Measurements from ENCODE around the gene OGFOD1. TPM values are rescaled to one million over a fixed set of nuclear protein-coding genes. Genes with fewer than 3 reads are reported as not detected.

The OGFOD1 gene
- total RNA-seq, 1 donor from 2014 or later: 14.5 TPM

GRCh38 chr16:56491657-56492261 is 40.4 kb downstream of the OGFOD1 start:
- Histone ChIP-seq H3K27me3 (no peaks in the 10 kb centered on the region), H3K27ac (no peak overlapping the region), H3K4me3 (no peak overlapping the region), H3K4me1 (no peaks in the 10 kb centered on the region), H3K36me3 (peaks cover 0 to 5% of the 10 kb centered on the region in 2 donors), H3K9me3 (no peaks in the 10 kb centered on the region)
- no peak for DNase-seq (ENCODE audit: extremely low spot score in 2 of 2)
- intact Hi-C loops (cut with DNase I): no loop called here
- TF ChIP-seq POLR2A (IDR thresholded peaks at IDR 0.05): no peak
- TF ChIP-seq, protein P1, sequence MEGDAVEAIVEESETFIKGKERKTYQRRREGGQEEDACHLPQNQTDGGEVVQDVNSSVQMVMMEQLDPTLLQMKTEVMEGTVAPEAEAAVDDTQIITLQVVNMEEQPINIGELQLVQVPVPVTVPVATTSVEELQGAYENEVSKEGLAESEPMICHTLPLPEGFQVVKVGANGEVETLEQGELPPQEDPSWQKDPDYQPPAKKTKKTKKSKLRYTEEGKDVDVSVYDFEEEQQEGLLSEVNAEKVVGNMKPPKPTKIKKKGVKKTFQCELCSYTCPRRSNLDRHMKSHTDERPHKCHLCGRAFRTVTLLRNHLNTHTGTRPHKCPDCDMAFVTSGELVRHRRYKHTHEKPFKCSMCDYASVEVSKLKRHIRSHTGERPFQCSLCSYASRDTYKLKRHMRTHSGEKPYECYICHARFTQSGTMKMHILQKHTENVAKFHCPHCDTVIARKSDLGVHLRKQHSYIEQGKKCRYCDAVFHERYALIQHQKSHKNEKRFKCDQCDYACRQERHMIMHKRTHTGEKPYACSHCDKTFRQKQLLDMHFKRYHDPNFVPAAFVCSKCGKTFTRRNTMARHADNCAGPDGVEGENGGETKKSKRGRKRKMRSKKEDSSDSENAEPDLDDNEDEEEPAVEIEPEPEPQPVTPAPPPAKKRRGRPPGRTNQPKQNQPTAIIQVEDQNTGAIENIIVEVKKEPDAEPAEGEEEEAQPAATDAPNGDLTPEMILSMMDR (IDR thresholded peaks at IDR 0.05): no peak
- TF ChIP-seq POLR2AphosphoS5 (IDR thresholded peaks at IDR 0.05; ENCODE audit: insufficient read depth in 1 of 2, low read depth in 1 of 2): no peak

DNA sequence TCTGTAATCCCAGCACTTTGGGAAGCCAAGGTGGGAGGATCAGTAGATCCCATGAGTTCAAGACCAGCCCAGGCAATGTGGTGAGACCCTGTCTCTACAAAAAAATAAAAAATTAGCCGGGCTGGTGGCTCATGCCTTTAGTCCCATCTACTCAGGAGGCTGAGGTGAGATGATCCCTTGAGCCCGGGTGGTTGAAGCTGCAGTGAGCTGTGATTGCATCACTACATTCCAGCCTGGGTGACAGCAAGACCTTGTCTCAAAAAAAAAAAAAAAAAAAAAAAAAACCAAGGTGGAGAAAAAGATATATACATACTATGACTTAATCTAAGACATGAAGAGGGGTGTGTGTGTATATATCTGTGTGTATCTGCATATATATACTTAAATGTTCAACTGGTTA is 41.8 kb downstream of the OGFOD1 start:
- Histone ChIP-seq H3K27ac (no peak overlapping the region), H3K4me3 (no peak overlapping the region), H3K4me1 (no peaks in the 10 kb centered on the region), H3K36me3 (peaks cover 0 to 19% of the 10 kb centered on the region in 2 donors), H3K27me3 (no peaks in the 10 kb centered on the region), H3K9me3 (no peaks in the 10 kb centered on the region)
- no peak for TF ChIP-seq POLR2A (IDR thresholded peaks at IDR 0.05)
- intact Hi-C loops (cut with DNase I): no loop called here
- no peak for DNase-seq (ENCODE audit: extremely low spot score in 2 of 2)

- no peaks in the 10 kb centered on the region for H3K27me3 ChIP-seq
- H3K9me3 ChIP-seq: no peaks in the 10 kb centered on the region
- intact Hi-C loops (cut with DNase I): no loop called here
- no peak for TF ChIP-seq POLR2A (IDR thresholded peaks at IDR 0.05)
- no peak overlapping the region for H3K27ac ChIP-seq
- H3K4me1 ChIP-seq: no peaks in the 10 kb centered on the region
- DNase-seq (ENCODE audit: extremely low spot score in 2 of 2): no peak
- peaks cover 0 to 26% of the 10 kb centered on the region in 2 donors for H3K36me3 ChIP-seq
- no peak overlapping the region for H3K4me3 ChIP-seq
Observed at GRCh38 chr16:56493815-56494214, 42.5 kb downstream of the OGFOD1 start.

- TF ChIP-seq, protein P1 (IDR thresholded peaks at IDR 0.05): no peak
- TF ChIP-seq POLR2A (IDR thresholded peaks at IDR 0.05) (no peak), POLR2AphosphoS5 (IDR thresholded peaks at IDR 0.05; ENCODE audit: insufficient read depth in 1 of 2, low read depth in 1 of 2) (no peak)
- intact Hi-C loops (cut with DNase I): no loop called here
- DNase-seq (ENCODE audit: extremely low spot score in 2 of 2): no peak
- H3K4me1 ChIP-seq: peaks cover 7% of the 10 kb centered on the region
- no peaks in the 10 kb centered on the region for H3K9me3 ChIP-seq
- no peaks in the 10 kb centered on the region for H3K27me3 ChIP-seq
- H3K4me3 ChIP-seq: no peak overlapping the region
- H3K36me3 ChIP-seq: peaks cover 0 to 81% of the 10 kb centered on the region in 2 donors
- no peak overlapping the region for H3K27ac ChIP-seq
Observed at GRCh38 chr16:56505181-56505580, 53.8 kb downstream of the OGFOD1 start.

- TF ChIP-seq POLR2AphosphoS5 (IDR thresholded peaks at IDR 0.05; ENCODE audit: insufficient read depth in 1 of 2, low read depth in 1 of 2): no peak
- TF ChIP-seq, protein P1 (IDR thresholded peaks at IDR 0.05): no peak
- H3K27ac ChIP-seq: peak overlapping the region; percentile 18
- intact Hi-C loops (cut with DNase I): no loop called here
- no peak overlapping the region for H3K4me3 ChIP-seq
- DNase-seq (ENCODE audit: extremely low spot score in 2 of 2): no peak
- H3K27me3 ChIP-seq: no peaks in the 10 kb centered on the region
- peaks cover 7% of the 10 kb centered on the region for H3K4me1 ChIP-seq
- peaks cover 0 to 77% of the 10 kb centered on the region in 2 donors for H3K36me3 ChIP-seq
- H3K9me3 ChIP-seq: no peaks in the 10 kb centered on the region
Observed at GRCh38 chr16:56506941-56507340, 55.6 kb downstream of the OGFOD1 start.

DNA sequence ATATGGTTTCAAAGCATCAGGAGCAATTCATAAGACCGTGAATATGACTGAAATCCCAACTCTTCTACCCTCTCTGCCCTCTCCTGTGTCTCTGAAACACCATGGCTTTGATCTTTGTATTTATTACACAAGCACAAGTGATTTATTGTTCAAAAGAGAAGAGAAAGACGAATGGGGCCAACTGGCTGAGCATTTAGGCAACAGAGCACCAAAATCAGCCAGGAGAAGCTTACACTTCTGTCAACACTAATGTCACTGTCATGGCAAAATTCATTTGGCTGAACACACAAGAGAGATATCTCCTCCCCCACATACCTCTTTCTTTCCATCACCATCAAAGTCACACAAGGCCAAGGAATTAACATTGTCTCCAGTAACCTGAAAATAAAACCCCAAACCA is 59.2 kb downstream of the OGFOD1 start:
- Histone ChIP-seq H3K36me3 (peaks cover 0 to 46% of the 10 kb centered on the region in 2 donors), H3K9me3 (no peaks in the 10 kb centered on the region), H3K27me3 (no peaks in the 10 kb centered on the region), H3K4me3 (no peak overlapping the region), H3K27ac (no peak overlapping the region), H3K4me1 (peaks cover 17% of the 10 kb centered on the region)
- no peak for DNase-seq (ENCODE audit: extremely low spot score in 2 of 2)
- no peak for TF ChIP-seq POLR2A (IDR thresholded peaks at IDR 0.05)
- TF ChIP-seq, protein P1 (IDR thresholded peaks at IDR 0.05): no peak
- intact Hi-C loops (cut with DNase I): loop anchor here (10.0 kb wide), 1 partner anchor 194 kb away; no protein-coding TSS in a partner anchor

Data from vagina (tissue), 2 donors.